Esophagus muscularis mucosa (tissue), 4 donors: Measurements from ENCODE around the gene PLEKHG4B. TPM values are rescaled to one million over a fixed set of nuclear protein-coding genes. Genes with fewer than 3 reads are reported as not detected.
"Not testable (repeated sequence)": the region's sequence is repeated elsewhere in the genome, so short reads cannot be mapped to it uniquely, and the experiment has no call there.

Experiments
- DNase-seq: peaks from one replicate; pipeline ENCODE4 v3.0.0-alpha.2; 2017; ENCODE audit errors: extremely low spot score
- H3K27ac ChIP-seq, 4 donors: fragments of 200-600 bp; sonication (generic); replicated peaks in 1 of 4; 1 replicate in 3 of 4; 2 replicates in 1 of 4; pipeline ENCODE4 v1.5.1; 2016 to 2019; ENCODE audit warnings: mild to moderate bottlenecking in 1 of 4
- H3K27me3 ChIP-seq, 4 donors: fragments of 200-600 bp; sonication (generic); one replicate each; pipeline versions ENCODE4 v1.5.1 to v1.6.0; 2016 to 2019
- H3K36me3 ChIP-seq, 4 donors: fragments of 200-600 bp; sonication (generic); one replicate each; pipeline ENCODE4 v1.5.1; 2016 to 2019
- H3K4me1 ChIP-seq, 4 donors: fragments of 200-600 bp; sonication (generic); one replicate each; pipeline ENCODE4 v1.5.1; 2016 to 2019
- H3K4me3 ChIP-seq, 4 donors: fragments of 200-600 bp; sonication (generic); 1 replicate in 2 of 4; 2 replicates in 2 of 4; pipeline ENCODE4 v1.5.1; 2016 to 2019; ENCODE audit warnings: mild to moderate bottlenecking in 4 of 4, moderate library complexity in 1 of 4
- H3K9me3 ChIP-seq, 4 donors: fragments of 200-600 bp; sonication (generic); 1 replicate in 3 of 4; 2 replicates in 1 of 4; pipeline ENCODE4 v1.5.1; 2016 to 2019
- CTCF ChIP-seq, 3 experiments: fragments of 200-600 bp in 2 of 3; fragments of 450-650 bp in 1 of 3; sonication (generic) in 2 of 3; IDR thresholded peaks; one replicate each; pipeline ENCODE4 v1.5.1; 2017 to 2019; ENCODE audit warnings: antibody characterized with exemption in 3 of 3, mild to moderate bottlenecking in 2 of 3, moderate library complexity in 1 of 3
- EP300 ChIP-seq: sonication (generic); formaldehyde crosslinking; IDR thresholded peaks from one replicate; pipeline ENCODE4 v1.6.1; 2017; ENCODE audit warnings: antibody characterized with exemption
- POLR2A ChIP-seq: fragments of 450-650 bp; IDR thresholded peaks from one replicate; pipeline ENCODE4 v1.6.1; 2017; ENCODE audit warnings: antibody characterized with exemption, moderate library complexity, mild to moderate bottlenecking, low read depth
- POLR2AphosphoS5 ChIP-seq, 2 donors: sonication (generic); formaldehyde crosslinking; IDR thresholded peaks; one replicate each; pipeline ENCODE4 v1.6.1; 2017; ENCODE audit warnings: antibody characterized with exemption in 2 of 2
- WGBS: methylation state at CpG from one replicate; pipeline ENCODE4 v1.1.5; 2018; 5-methylcytosine and 5-hydroxymethylcytosine counted together
- intact Hi-C: fragments of 100-400 bp; cut with DNase I; formaldehyde crosslinking; loops from one replicate; pipeline ENCODE4 v1.15.1; 2023
- total RNA-seq, 4 donors: library from RNA; depleted of rRNA; stranded (reverse); fragments of >200 nt; gene quantifications; one replicate each; pipeline versions ENCODE4 v1.1.0 to v1.2.1, GENCODE V29; 2016

PLEKHG4B gene
- total RNA-seq, 4 donors from 2014 or later: under 0.01 to 0.46 TPM; not detected in 2

GRCh38 chr5:99815-100214 lies 7.8 kb downstream of the PLEKHG4B start:
- intact Hi-C loops: no loop called here
- 70% methylated on average over 3 of the region's 3 CpGs for WGBS
- H3K36me3 ChIP-seq: no peaks in the 10 kb centered on the region
- no peak overlapping the region for H3K27ac ChIP-seq
- H3K9me3 ChIP-seq: no peaks in the 10 kb centered on the region
- H3K27me3 ChIP-seq: peaks cover 0 to 65% (median 6%) of the 10 kb centered on the region in 4 donors
- no peaks in the 10 kb centered on the region for H3K4me1 ChIP-seq
- TF ChIP-seq CTCF (IDR thresholded peaks at IDR 0.05) (no peak), POLR2AphosphoS5 (IDR thresholded peaks at IDR 0.05) (no peak), POLR2A (no peak), EP300 (no peak)
- no peak overlapping the region for H3K4me3 ChIP-seq
- no peak for DNase-seq

GRCh38 chr5:102411-103043 lies 10.6 kb downstream of the PLEKHG4B start:
- Histone ChIP-seq H3K9me3 (no peaks in the 10 kb centered on the region), H3K4me3 (no peak overlapping the region), H3K36me3 (no peaks in the 10 kb centered on the region), H3K4me1 (no peaks in the 10 kb centered on the region), H3K27ac (no peak overlapping the region), H3K27me3 (peaks cover 0 to 62% (median 1%) of the 10 kb centered on the region in 4 donors)
- intact Hi-C loops: no loop called here
- no peak for TF ChIP-seq POLR2A
- 58% methylated on average over 8 of the region's 15 CpGs for whole genome bisulfite sequencing
- peak; percentile 89 for DNase-seq

- intact Hi-C loops, H3K4me3 ChIP-seq, H3K9me3 ChIP-seq, H3K36me3 ChIP-seq, H3K27ac ChIP-seq, H3K4me1 ChIP-seq: not testable (repeated sequence)
- peaks cover 0 to 65% (median 1%) of the 10 kb centered on the region in 4 donors for H3K27me3 ChIP-seq
- 60% methylated on average over 9 of the region's 9 CpGs for WGBS
- DNase-seq: peak; percentile 12
These were observed 12.1 kb downstream of the PLEKHG4B start for GRCh38 chr5:104106-104505.

- Histone ChIP-seq H3K9me3 (no peaks in the 10 kb centered on the region), H3K4me1 (no peaks in the 10 kb centered on the region), H3K27ac (no peak overlapping the region), H3K27me3 (peaks cover 0 to 58% (median 1%) of the 10 kb centered on the region in 4 donors), H3K4me3 (no peak overlapping the region), H3K36me3 (no peaks in the 10 kb centered on the region)
- intact Hi-C loops: no loop called here
- 85% methylated on average over 6 of the region's 6 CpGs for WGBS
- TF ChIP-seq POLR2A (no peak), CTCF (IDR thresholded peaks at IDR 0.05) (no peak), POLR2AphosphoS5 (IDR thresholded peaks at IDR 0.05) (no peak), EP300 (no peak)
- peak; percentile 90 for DNase-seq
These were observed 12.9 kb downstream of the PLEKHG4B start for GRCh38 chr5:104778-105296.

GRCh38 chr5:105504-106070 lies 13.6 kb downstream of the PLEKHG4B start:
- 60% methylated on average over 13 of the region's 13 CpGs for WGBS
- H3K36me3 ChIP-seq: no peaks in the 10 kb centered on the region
- H3K9me3 ChIP-seq: no peaks in the 10 kb centered on the region
- H3K27me3 ChIP-seq: peaks cover 0 to 53% (median 1%) of the 10 kb centered on the region in 4 donors
- peak; percentile 55 for DNase-seq
- H3K4me3 ChIP-seq: no peak overlapping the region
- intact Hi-C loops: no loop called here
- H3K27ac ChIP-seq: no peak overlapping the region
- H3K4me1 ChIP-seq: no peaks in the 10 kb centered on the region
- no peak for TF ChIP-seq POLR2AphosphoS5 (IDR thresholded peaks at IDR 0.05)
- no peak for TF ChIP-seq CTCF (IDR thresholded peaks at IDR 0.05)
